Ovary (tissue), 3 donors: Measurements from ENCODE around the gene PKD2.

Experiments
- CTCF ChIP-seq, 3 donors: fragments of 450-650 bp in 2 of 3; fragments of 200-600 bp in 1 of 3; IDR thresholded peaks; one replicate each; pipeline versions ENCODE4 v1.5.1 to v1.8.0; 2016 to 2022; ENCODE audit warnings: antibody characterized with exemption in 3 of 3, mild to moderate bottlenecking in 1 of 3
- EP300 ChIP-seq: sonication (generic); formaldehyde crosslinking; IDR thresholded peaks from one replicate; pipeline ENCODE4 v1.6.1; 2017; ENCODE audit warnings: antibody characterized with exemption
- POLR2A ChIP-seq: fragments of 450-650 bp; IDR thresholded peaks from one replicate; pipeline ENCODE4 v1.6.1; 2017; ENCODE audit warnings: antibody characterized with exemption, mild to moderate bottlenecking, moderate library complexity
- donor health status: DM: no; HTN: no; CAD: no.

- TF ChIP-seq POLR2A (no peak), CTCF (IDR thresholded peaks at IDR 0.05) (no peak), EP300 (no peak)
Observed at GRCh38 chr4:87982036-87982435, 25.4 kb upstream of the PKD2 start.
